ENCODE data around the gene ASB2. TPM values are rescaled to one million over a fixed set of nuclear protein-coding genes. Genes with fewer than 3 reads are reported as not detected.

The ASB2 gene
- total and polyA plus RNA-seq, 2 of the 8 experiments (the other 6 are each of a cell fraction or from before 2014, with no cell fraction given), result 1.0 to 2.1 TPM

GRCh38 chr14:93914278-93914677 is 62.1 kb downstream of the ASB2 start (continued):
- no peak for TF ChIP-seq CHD7 (IDR thresholded peaks at IDR 0.05; ENCODE audit: insufficient replicate concordance, low read length)
- TF ChIP-seq SP1 (IDR thresholded peaks at IDR 0.05; ENCODE audit: low read depth, low read length), result no peak
- no peak for TF ChIP-seq KDM1A (IDR thresholded peaks at IDR 0.05; ENCODE audit: borderline replicate concordance, low read length)
- no peak for TF ChIP-seq RBBP5 (IDR thresholded peaks at IDR 0.05; ENCODE audit: borderline replicate concordance, low read depth, low read length)
- TF ChIP-seq POLR2A (IDR thresholded peaks at IDR 0.05; ENCODE audit: control extremely low read depth in 1 of 2, low read depth in 2 of 2, low read length in 2 of 2), result no peak
- TF ChIP-seq SAP30 (IDR thresholded peaks at IDR 0.05; ENCODE audit: insufficient read depth, insufficient replicate concordance, low read length), result no peak
- no peak for TF ChIP-seq SUZ12 (IDR thresholded peaks at IDR 0.05; ENCODE audit: low read length)
- no peak for TF ChIP-seq RXRA (IDR thresholded peaks at IDR 0.05; ENCODE audit: insufficient read depth, low read depth, low read length)
- TF ChIP-seq CREB1 (IDR thresholded peaks at IDR 0.05), result no peak
- TF ChIP-seq TEAD4 (IDR thresholded peaks at IDR 0.05; ENCODE audit: low read depth, low read length), result no peak
- TF ChIP-seq NRF1 (IDR thresholded peaks at IDR 0.05; ENCODE audit: low read depth, low read length), result no peak
